Neural progenitor cell (in vitro differentiated cells): ENCODE measurements around the gene LRP2.

ENCODE experiments used
- CTCF ChIP-seq: fragments of 200-600 bp; sonication (generic); IDR thresholded peaks from 2 replicates; pipeline ENCODE4 v1.5.1; 2017; ENCODE audit warnings: antibody characterized with exemption, mild to moderate bottlenecking
- EZH2phosphoT487 ChIP-seq: fragments of 200-600 bp; sonication (generic); IDR thresholded peaks from 2 replicates; pipeline ENCODE4 v1.6.1; 2017; ENCODE audit warnings: antibody characterized with exemption

GRCh38 chr2:169300636-169301530 lies 61.5 kb downstream of the LRP2 start:
- TF ChIP-seq CTCF (no peak), EZH2phosphoT487 (no peak)
